Bronchial epithelial cell (primary cell): ENCODE measurements around the gene SLC51A. TPM values are rescaled to one million over a fixed set of nuclear protein-coding genes. Genes with fewer than 3 reads are reported as not detected.

Experiments
- DNase-seq: peaks from one replicate; pipeline ENCODE4 v3.0.0-alpha.2; 2010; ENCODE audit warnings: low read depth
- FAIRE-seq: peaks from 2 replicates; lab custom pipeline; 2011; peaks lifted over from hg19 to GRCh38; lab: Jason Lieb, UNC
- H3K27me3 ChIP-seq: 2 replicates; pipeline ENCODE4 v1.5.1; 2011; ENCODE audit warnings: low read length; ENCODE audit not compliant: control insufficient read depth, insufficient read depth
- H3K36me3 ChIP-seq: 2 replicates; pipeline ENCODE4 v1.5.1; 2011; ENCODE audit warnings: low read length; ENCODE audit not compliant: control insufficient read depth, insufficient read depth
- H3K4me3 ChIP-seq: 2 replicates; pipeline ENCODE4 v1.5.1; 2011; ENCODE audit warnings: mild to moderate bottlenecking, low read depth, low read length, control low read depth
- CTCF ChIP-seq: IDR thresholded peaks from 2 replicates; pipeline ENCODE4 v1.5.1; 2011; ENCODE audit warnings: mild to moderate bottlenecking, moderate library complexity, low read length, control low read depth, inconsistent platforms; ENCODE audit not compliant: insufficient read depth, severe bottlenecking
- total RNA-seq: library from RNA; depleted of rRNA; stranded (reverse); fragments of >200 nt; gene quantifications from 2 replicates; pipeline ENCODE4 v1.2.1, GENCODE V29; 2014

The SLC51A gene
- total RNA-seq, 1 donor from 2014 or later, result not detected

GRCh38 chr3:196246612-196247308, 30.4 kb downstream of the SLC51A start:
- H3K4me3 ChIP-seq, result no peak overlapping the region
- no peak for TF ChIP-seq CTCF
- no peaks in the 10 kb centered on the region for H3K27me3 ChIP-seq
- peak; percentile 48 for DNase-seq
- peaks cover 17% of the 10 kb centered on the region for H3K36me3 ChIP-seq
- FAIRE-seq, result no peak

DNA sequence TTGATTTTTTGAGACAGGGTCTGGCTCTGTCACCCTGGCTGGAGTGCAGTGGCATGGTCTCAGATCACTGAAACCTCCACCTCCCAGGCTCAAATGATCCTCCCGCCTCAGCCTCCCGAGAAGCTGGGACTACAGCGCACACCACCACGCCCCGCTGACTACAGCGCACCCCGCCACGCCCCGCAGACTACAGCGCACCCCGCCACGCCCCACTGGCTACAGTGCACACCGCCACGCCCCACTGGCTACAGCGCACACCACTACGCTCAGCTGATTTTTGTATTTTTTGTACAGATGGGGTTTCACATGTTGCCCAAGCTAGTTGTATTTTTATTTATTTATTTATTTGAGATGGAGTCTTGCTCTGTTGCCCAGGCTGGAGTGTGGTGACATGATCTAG, 35.6 kb downstream of the SLC51A start:
- FAIRE-seq (no peak), DNase-seq (no peak)
- no peak for TF ChIP-seq CTCF
- H3K27me3 ChIP-seq, result no peaks in the 10 kb centered on the region
- H3K4me3 ChIP-seq, result no peak overlapping the region
- peaks cover 10% of the 10 kb centered on the region for H3K36me3 ChIP-seq

GRCh38 chr3:196254376-196255283, 38.3 kb downstream of the SLC51A start:
- no peak for TF ChIP-seq CTCF
- H3K27me3 ChIP-seq, result no peaks in the 10 kb centered on the region
- DNase-seq (no peak), FAIRE-seq (no peak)
- no peak overlapping the region for H3K4me3 ChIP-seq
- H3K36me3 ChIP-seq, result peaks cover 4% of the 10 kb centered on the region

- Histone ChIP-seq H3K36me3 (peaks cover 4% of the 10 kb centered on the region), H3K27me3 (no peaks in the 10 kb centered on the region), H3K4me3 (no peak overlapping the region)
- TF ChIP-seq CTCF, result no peak
- no peak for DNase-seq
- FAIRE-seq, result no peak
Observed at GRCh38 chr3:196255776-196256175, 39.4 kb downstream of the SLC51A start.

- FAIRE-seq (no peak), DNase-seq (no peak)
- no peak overlapping the region for H3K4me3 ChIP-seq
- peaks cover 2% of the 10 kb centered on the region for H3K36me3 ChIP-seq
- no peaks in the 10 kb centered on the region for H3K27me3 ChIP-seq
- TF ChIP-seq CTCF, result no peak
Observed at GRCh38 chr3:196260784-196261183, 44.5 kb downstream of the SLC51A start.
